Esophagus squamous epithelium (tissue), 5 donors: ENCODE results near the gene TMEM127. TPM values are rescaled to one million over a fixed set of nuclear protein-coding genes. Genes with fewer than 3 reads are reported as not detected.

Experiments used
- DNase-seq: peaks from one replicate; lab custom pipeline; 2025; lab: John Stamatoyannopoulos, UW
- H3K27ac ChIP-seq, 4 donors: fragments of 200-600 bp; sonication (generic); one replicate each; pipeline ENCODE4 v1.5.1; 2016 to 2019; ENCODE audit warnings: mild to moderate bottlenecking in 1 of 4
- H3K27me3 ChIP-seq, 4 donors: fragments of 200-600 bp; sonication (generic); 1 replicate in 3 of 4; 2 replicates in 1 of 4; pipeline versions ENCODE4 v1.5.1 to v1.6.0; 2017 to 2021; ENCODE audit warnings: antibody characterized with exemption in 1 of 4
- H3K36me3 ChIP-seq, 3 donors: fragments of 200-600 bp; sonication (generic); one replicate each; pipeline ENCODE4 v1.5.1; 2016 to 2019
- H3K4me1 ChIP-seq, 3 donors: fragments of 200-600 bp; sonication (generic); one replicate each; pipeline ENCODE4 v1.5.1; 2017 to 2019
- H3K4me3 ChIP-seq, 4 donors: fragments of 200-600 bp; sonication (generic); 1 replicate in 3 of 4; 2 replicates in 1 of 4; pipeline ENCODE4 v1.5.1; 2016 to 2019; ENCODE audit warnings: mild to moderate bottlenecking in 2 of 4, moderate library complexity in 1 of 4
- H3K9me3 ChIP-seq, 3 donors: fragments of 200-600 bp; sonication (generic); one replicate each; pipeline ENCODE4 v1.5.1; 2016 to 2019
- POLR2A ChIP-seq, 4 donors: fragments of 450-650 bp; IDR thresholded peaks; one replicate each; pipeline ENCODE4 v1.6.1; 2017; ENCODE audit warnings: antibody characterized with exemption in 4 of 4, mild to moderate bottlenecking in 4 of 4, moderate library complexity in 3 of 4
- WGBS, 2 donors: methylation state at CpG; one replicate each; pipeline ENCODE4 v1.1.5; 2018; 5-methylcytosine and 5-hydroxymethylcytosine counted together
- intact Hi-C: fragments of 100-400 bp; cut with DNase I; formaldehyde crosslinking; loops from one replicate; pipeline ENCODE4 v1.15.0; 2022
- total RNA-seq, 4 donors: library from RNA; depleted of rRNA; stranded (reverse); fragments of >200 nt; gene quantifications; one replicate each; pipeline ENCODE4 v1.1.0, GENCODE V29; 2016
- TF ChIP-seq, protein P1 (sequence below), 6 experiments: fragments of 450-650 bp in 4 of 6; fragments of 200-600 bp in 2 of 6; sonication (generic) in 2 of 6; IDR thresholded peaks; one replicate each; pipeline ENCODE4 v1.5.1; 2016 to 2019; ENCODE audit warnings: antibody characterized with exemption in 6 of 6, mild to moderate bottlenecking in 4 of 6, moderate library complexity in 4 of 6
- donor health status: DM: yes; HTN: yes; CAD: no.

TMEM127 gene
- total RNA-seq, 4 donors from 2014 or later = 26.0 to 45.9 (median 30.5) TPM

DNA sequence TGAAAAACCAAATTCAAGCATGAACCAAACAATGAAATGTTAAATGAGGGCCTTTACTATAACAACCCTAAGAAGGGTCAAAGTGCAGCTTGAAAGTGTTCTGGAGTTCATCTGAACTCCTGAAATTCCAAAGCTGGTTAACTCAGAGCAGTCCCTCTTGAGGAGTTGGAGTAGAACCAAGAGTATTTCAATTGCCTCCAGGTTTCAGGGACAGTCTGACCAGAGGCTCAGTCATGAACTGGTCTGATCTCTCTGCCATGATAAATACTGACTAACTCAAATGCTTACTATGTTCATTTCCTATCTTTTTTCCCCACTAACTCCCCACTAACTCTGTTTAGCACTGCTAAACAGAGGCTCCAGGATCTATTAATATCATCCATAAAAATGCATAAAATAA lies 59.9 kb downstream of the TMEM127 start:
- no peaks in the 10 kb centered on the region for H3K36me3 ChIP-seq
- peaks cover 51 to 84% (median 68%) of the 10 kb centered on the region in 3 donors for H3K4me1 ChIP-seq
- TF ChIP-seq POLR2A (IDR thresholded peaks at IDR 0.05) = no peak
- TF ChIP-seq, protein P1, sequence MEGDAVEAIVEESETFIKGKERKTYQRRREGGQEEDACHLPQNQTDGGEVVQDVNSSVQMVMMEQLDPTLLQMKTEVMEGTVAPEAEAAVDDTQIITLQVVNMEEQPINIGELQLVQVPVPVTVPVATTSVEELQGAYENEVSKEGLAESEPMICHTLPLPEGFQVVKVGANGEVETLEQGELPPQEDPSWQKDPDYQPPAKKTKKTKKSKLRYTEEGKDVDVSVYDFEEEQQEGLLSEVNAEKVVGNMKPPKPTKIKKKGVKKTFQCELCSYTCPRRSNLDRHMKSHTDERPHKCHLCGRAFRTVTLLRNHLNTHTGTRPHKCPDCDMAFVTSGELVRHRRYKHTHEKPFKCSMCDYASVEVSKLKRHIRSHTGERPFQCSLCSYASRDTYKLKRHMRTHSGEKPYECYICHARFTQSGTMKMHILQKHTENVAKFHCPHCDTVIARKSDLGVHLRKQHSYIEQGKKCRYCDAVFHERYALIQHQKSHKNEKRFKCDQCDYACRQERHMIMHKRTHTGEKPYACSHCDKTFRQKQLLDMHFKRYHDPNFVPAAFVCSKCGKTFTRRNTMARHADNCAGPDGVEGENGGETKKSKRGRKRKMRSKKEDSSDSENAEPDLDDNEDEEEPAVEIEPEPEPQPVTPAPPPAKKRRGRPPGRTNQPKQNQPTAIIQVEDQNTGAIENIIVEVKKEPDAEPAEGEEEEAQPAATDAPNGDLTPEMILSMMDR (IDR thresholded peaks at IDR 0.05) = no peak
- DNase-seq = no peak
- H3K27ac ChIP-seq = peak overlapping the region; percentile 68 to 76 (median 74)
- peak overlapping the region in 1 of 4 donors; percentile 43 for H3K4me3 ChIP-seq
- no peaks in the 10 kb centered on the region for H3K9me3 ChIP-seq
- intact Hi-C loops = no loop called here
- no peaks in the 10 kb centered on the region for H3K27me3 ChIP-seq

- H3K9me3 ChIP-seq = no peaks in the 10 kb centered on the region
- intact Hi-C loops = no loop called here
- H3K27me3 ChIP-seq = no peaks in the 10 kb centered on the region
- no peak for DNase-seq
- H3K4me1 ChIP-seq = peaks cover 49 to 88% (median 72%) of the 10 kb centered on the region in 3 donors
- no peaks in the 10 kb centered on the region for H3K36me3 ChIP-seq
- 13 to 14% methylated on average over 6 of the region's 6 CpGs for WGBS, 2 donors
- peak overlapping the region; percentile 68 to 76 (median 74) for H3K27ac ChIP-seq
- TF ChIP-seq, protein P1 (IDR thresholded peaks at IDR 0.05) = no peak
- no peak for TF ChIP-seq POLR2A (IDR thresholded peaks at IDR 0.05)
- peak overlapping the region in 3 of 4 donors; percentile 0 to 43 (median 3) for H3K4me3 ChIP-seq
Observed at GRCh38 chr2:96204836-96205624, 60.8 kb downstream of the TMEM127 start.

- H3K27me3 ChIP-seq = no peaks in the 10 kb centered on the region
- TF ChIP-seq, protein P1 (IDR thresholded peaks at IDR 0.05) = no peak
- TF ChIP-seq POLR2A (IDR thresholded peaks at IDR 0.05) = no peak
Observed at GRCh38 chr2:96203130-96204028, 62.4 kb downstream of the TMEM127 start.

GRCh38 chr2:96202152-96202854 lies 63.5 kb downstream of the TMEM127 start:
- H3K27ac ChIP-seq = peak overlapping the region; percentile 24 to 76 (median 70)
- intact Hi-C loops = no loop called here
- H3K9me3 ChIP-seq = no peaks in the 10 kb centered on the region
- no peaks in the 10 kb centered on the region for H3K36me3 ChIP-seq
- no peak for DNase-seq
- H3K4me1 ChIP-seq = peaks cover 41 to 95% (median 62%) of the 10 kb centered on the region in 3 donors
- no peak for TF ChIP-seq POLR2A (IDR thresholded peaks at IDR 0.05)
- TF ChIP-seq, protein P1 (IDR thresholded peaks at IDR 0.05) = no peak
- H3K27me3 ChIP-seq = no peaks in the 10 kb centered on the region
- 43 to 47% methylated on average over 4 of the region's 4 CpGs for WGBS, 2 donors
- H3K4me3 ChIP-seq = no peak overlapping the region

More at GRCh38 chr2:96203130-96204028, 62.4 kb downstream of the TMEM127 start:
- Histone ChIP-seq H3K27ac (peak overlapping the region; percentile 68 to 76 (median 72)), H3K4me1 (peaks cover 46 to 92% (median 63%) of the 10 kb centered on the region in 3 donors), H3K9me3 (no peaks in the 10 kb centered on the region), H3K36me3 (no peaks in the 10 kb centered on the region), H3K4me3 (peak overlapping the region in 1 of 4 donors; percentile 10)
- DNase-seq = no peak
- intact Hi-C loops = no loop called here
- 51 to 53% methylated on average over 8 to 9 of the region's 9 CpGs for WGBS, 2 donors
